ENCODE results near the gene MRPL44. TPM values are rescaled to one million over a fixed set of nuclear protein-coding genes. Genes with fewer than 3 reads are reported as not detected.
A peak's percentile ranks its signal among the peaks of the same experiment; 100 is the strongest.

The MRPL44 gene
- polyA plus RNA-seq (2013, experiment 1 of 2): 49.3 TPM
- 49.4 TPM for polyA plus RNA-seq (2013, experiment 2 of 2)

DNA sequence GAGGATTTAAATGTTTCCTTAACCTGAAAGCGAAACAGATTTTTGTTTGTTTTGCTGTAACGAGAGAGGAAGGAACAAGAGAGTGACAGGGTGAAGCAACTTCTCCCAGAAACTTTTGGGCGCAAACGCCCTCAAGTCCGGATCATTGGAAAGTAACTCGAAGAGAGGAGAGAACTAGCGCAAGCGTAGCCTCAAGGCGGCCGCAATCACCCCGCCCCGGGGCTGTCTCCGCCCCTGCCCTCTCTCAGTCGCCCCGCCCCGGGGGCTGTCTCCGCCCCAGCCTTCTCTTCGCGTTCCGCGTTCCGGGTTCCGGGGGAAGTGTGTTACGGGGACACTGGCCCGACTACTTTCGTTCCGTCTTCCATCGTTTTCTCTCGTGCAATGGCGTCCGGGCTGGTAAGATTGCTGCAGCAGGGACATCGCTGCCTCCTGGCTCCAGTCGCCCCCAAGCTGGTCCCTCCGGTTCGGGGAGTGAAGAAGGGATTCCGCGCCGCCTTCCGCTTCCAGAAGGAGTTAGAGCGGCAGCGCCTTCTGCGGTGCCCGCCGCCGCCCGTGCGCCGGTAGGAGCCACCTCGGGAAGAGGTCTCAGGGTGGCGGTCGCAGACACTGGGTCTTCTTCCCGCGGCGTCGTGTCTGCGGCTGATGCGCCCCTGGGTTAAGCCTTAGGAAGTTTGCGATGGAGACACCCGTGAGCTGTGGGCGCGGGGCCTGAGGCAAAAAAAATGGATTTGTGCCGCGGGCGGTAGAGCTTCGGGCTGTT lies at the start of gene MRPL44:
Gene MRPL44, plus strand, starts transcription at position 372 of the 760 bp plus-strand sequence. Its CDS starts 10 bp downstream, at position 382.
- peaks cover 4% of the 10 kb centered on the region for H3K4me1 ChIP-seq (ENCODE audit: control insufficient read depth, low read depth, low read length)

GRCh38 chr2:223908304-223908998 lies 48.8 kb upstream of the MRPL44 start:
- no peak overlapping the region for H2BK120ac ChIP-seq (ENCODE audit: low read depth, low read length)
- no peaks in the 10 kb centered on the region for H3K27me3 ChIP-seq (ENCODE audit: insufficient read depth, low read length, poor library complexity)
- no CpG with 5 or more reads among the region's 8 CpGs for WGBS (ENCODE audit: extremely low coverage, insufficient coverage, low lambda C conversion rate)
- no peak overlapping the region for H3K27ac ChIP-seq (ENCODE audit: low read depth, low read length)
- H3K4me3 ChIP-seq (ENCODE audit: low read length): no peak overlapping the region
- no peaks in the 10 kb centered on the region for H3K36me3 ChIP-seq (ENCODE audit: control insufficient read depth, insufficient read depth, low read length)
- no peak for DNase-seq
- H2BK5ac ChIP-seq (ENCODE audit: low read length): no peak overlapping the region
- no peak overlapping the region for H2AK5ac ChIP-seq (ENCODE audit: low read length)
- no peaks in the 10 kb centered on the region for H3K79me2 ChIP-seq (ENCODE audit: control insufficient read depth, insufficient read depth, low read length)
- H4K5ac ChIP-seq (ENCODE audit: low read length): no peak overlapping the region
- H3K23ac ChIP-seq (ENCODE audit: low read length): no peak overlapping the region
- no peak overlapping the region for H3K4me2 ChIP-seq (ENCODE audit: low read length)
- no peaks in the 10 kb centered on the region for H3K4me1 ChIP-seq (ENCODE audit: control insufficient read depth, low read depth, low read length)
- H3K18ac ChIP-seq (ENCODE audit: low read length): no peak overlapping the region
- no peak overlapping the region for H2BK15ac ChIP-seq (replicated peaks; ENCODE audit: low read depth)
- peaks cover 8% of the 10 kb centered on the region for H3K79me1 ChIP-seq (ENCODE audit: low read length)
- H3K4ac ChIP-seq (ENCODE audit: low read depth, low read length): no peak overlapping the region
- no peak overlapping the region for H3K56ac ChIP-seq (ENCODE audit: low read length)
- no peak overlapping the region for H4K8ac ChIP-seq (ENCODE audit: low read depth, low read length)
- H3K9ac ChIP-seq (ENCODE audit: low read length): no peak overlapping the region

More for the DNA sequence above, at the start of gene MRPL44:
- Histone ChIP-seq H2AK5ac (ENCODE audit: low read length) (no peak within 1 kb of the TSS), H2BK15ac (replicated peaks; ENCODE audit: low read depth) (peak within 1 kb of the TSS; percentile 57), H2BK5ac (ENCODE audit: low read length) (no peak within 1 kb of the TSS), H4K8ac (ENCODE audit: low read depth, low read length) (no peak within 1 kb of the TSS), H3K79me1 (ENCODE audit: low read length) (peaks cover 1% of the 10 kb centered on the region), H3K79me2 (ENCODE audit: control insufficient read depth, insufficient read depth, low read length) (peaks cover 35% of the 10 kb centered on the region), H3K56ac (ENCODE audit: low read length) (peak within 1 kb of the TSS; percentile 92), H3K4me2 (ENCODE audit: low read length) (peak within 1 kb of the TSS; percentile 59), H3K27me3 (ENCODE audit: insufficient read depth, low read length, poor library complexity) (no peaks in the 10 kb centered on the region), H3K4ac (ENCODE audit: low read depth, low read length) (peak within 1 kb of the TSS; percentile 73), H3K27ac (ENCODE audit: low read depth, low read length) (no peak within 1 kb of the TSS), H3K9ac (ENCODE audit: low read length) (peak within 1 kb of the TSS; percentile 89), H3K23ac (ENCODE audit: low read length) (no peak within 1 kb of the TSS), H4K5ac (ENCODE audit: low read length) (no peak within 1 kb of the TSS), H3K4me3 (ENCODE audit: low read length) (peak within 1 kb of the TSS; percentile 93), H2BK120ac (ENCODE audit: low read depth, low read length) (no peak within 1 kb of the TSS), H3K36me3 (ENCODE audit: control insufficient read depth, insufficient read depth, low read length) (peaks cover 2% of the 10 kb centered on the region), H3K18ac (ENCODE audit: low read length) (peak within 1 kb of the TSS; percentile 62)
- DNase-seq: peak; percentile 96
- no CpG with 5 or more reads among the region's 65 CpGs for WGBS (ENCODE audit: extremely low coverage, insufficient coverage, low lambda C conversion rate)

DNA sequence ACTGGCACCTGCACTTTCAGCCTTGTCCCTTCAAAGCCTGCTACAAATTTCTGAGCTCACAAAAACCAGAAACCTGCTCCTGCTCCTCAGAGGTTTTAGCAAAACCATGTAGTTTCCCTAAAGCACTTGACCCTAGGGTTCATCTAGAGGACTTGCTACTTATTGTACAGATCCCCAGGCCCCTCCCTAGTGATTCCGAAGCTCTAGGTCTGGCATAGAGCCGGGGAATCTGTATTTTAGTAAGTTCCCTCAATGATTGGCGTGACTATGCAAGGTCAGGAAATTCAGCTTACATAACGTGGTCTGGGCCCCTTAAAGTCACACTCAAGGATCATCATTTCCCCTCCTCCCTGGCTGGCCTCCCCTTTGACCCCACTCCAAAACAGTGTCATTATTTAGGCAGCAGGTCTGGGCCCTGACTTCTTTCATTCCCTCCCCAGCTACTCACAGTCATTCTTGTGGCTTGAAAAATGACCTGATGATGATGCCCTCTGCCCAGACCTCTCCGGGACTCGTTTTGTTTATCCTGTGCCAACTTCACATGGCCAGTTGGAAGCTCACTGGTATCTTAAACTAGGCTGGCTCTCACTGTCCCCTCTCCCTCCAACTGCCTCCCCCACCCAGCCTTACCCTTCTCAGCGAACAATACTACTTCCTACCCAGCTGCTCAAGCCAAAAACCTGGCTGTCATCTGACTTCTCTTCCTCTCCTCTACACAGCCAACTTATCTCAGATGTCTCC lies 48.1 kb upstream of the MRPL44 start:
- peak overlapping the region; percentile 25 for H3K56ac ChIP-seq (ENCODE audit: low read length)
- H3K4me2 ChIP-seq (ENCODE audit: low read length): no peak overlapping the region
- H3K4me1 ChIP-seq (ENCODE audit: control insufficient read depth, low read depth, low read length): no peaks in the 10 kb centered on the region
- no peaks in the 10 kb centered on the region for H3K27me3 ChIP-seq (ENCODE audit: insufficient read depth, low read length, poor library complexity)
- H3K36me3 ChIP-seq (ENCODE audit: control insufficient read depth, insufficient read depth, low read length): no peaks in the 10 kb centered on the region
- no peak overlapping the region for H4K8ac ChIP-seq (ENCODE audit: low read depth, low read length)
- no peak overlapping the region for H3K23ac ChIP-seq (ENCODE audit: low read length)
- DNase-seq: no peak
- no peak overlapping the region for H2BK15ac ChIP-seq (replicated peaks; ENCODE audit: low read depth)
- H2BK5ac ChIP-seq (ENCODE audit: low read length): no peak overlapping the region
- no CpG with 5 or more reads among the region's 7 CpGs for WGBS (ENCODE audit: extremely low coverage, insufficient coverage, low lambda C conversion rate)
- no peak overlapping the region for H3K4ac ChIP-seq (ENCODE audit: low read depth, low read length)
- H3K79me1 ChIP-seq (ENCODE audit: low read length): peaks cover 8% of the 10 kb centered on the region
- H2BK120ac ChIP-seq (ENCODE audit: low read depth, low read length): no peak overlapping the region
- H3K27ac ChIP-seq (ENCODE audit: low read depth, low read length): no peak overlapping the region
- no peak overlapping the region for H3K4me3 ChIP-seq (ENCODE audit: low read length)
- H3K79me2 ChIP-seq (ENCODE audit: control insufficient read depth, insufficient read depth, low read length): no peaks in the 10 kb centered on the region
- no peak overlapping the region for H3K18ac ChIP-seq (ENCODE audit: low read length)
- no peak overlapping the region for H4K5ac ChIP-seq (ENCODE audit: low read length)
- no peak overlapping the region for H3K9ac ChIP-seq (ENCODE audit: low read length)
- no peak overlapping the region for H2AK5ac ChIP-seq (ENCODE audit: low read length)

- Histone ChIP-seq H2BK5ac (ENCODE audit: low read length) (no peak overlapping the region), H2BK120ac (ENCODE audit: low read depth, low read length) (no peak overlapping the region), H3K27ac (ENCODE audit: low read depth, low read length) (no peak overlapping the region), H3K9ac (ENCODE audit: low read length) (no peak overlapping the region), H3K79me1 (ENCODE audit: low read length) (peaks cover 11% of the 10 kb centered on the region), H2AK5ac (ENCODE audit: low read length) (no peak overlapping the region), H3K36me3 (ENCODE audit: control insufficient read depth, insufficient read depth, low read length) (no peaks in the 10 kb centered on the region), H3K56ac (ENCODE audit: low read length) (no peak overlapping the region), H3K27me3 (ENCODE audit: insufficient read depth, low read length, poor library complexity) (no peaks in the 10 kb centered on the region), H3K4me2 (ENCODE audit: low read length) (no peak overlapping the region), H3K79me2 (ENCODE audit: control insufficient read depth, insufficient read depth, low read length) (peaks cover 5% of the 10 kb centered on the region), H3K4me1 (ENCODE audit: control insufficient read depth, low read depth, low read length) (no peaks in the 10 kb centered on the region), H4K5ac (ENCODE audit: low read length) (no peak overlapping the region), H3K18ac (ENCODE audit: low read length) (no peak overlapping the region), H2BK15ac (replicated peaks; ENCODE audit: low read depth) (no peak overlapping the region), H4K8ac (ENCODE audit: low read depth, low read length) (no peak overlapping the region), H3K23ac (ENCODE audit: low read length) (no peak overlapping the region), H3K4me3 (ENCODE audit: low read length) (no peak overlapping the region), H3K4ac (ENCODE audit: low read depth, low read length) (no peak overlapping the region)
- DNase-seq: no peak
These were observed 42.9 kb upstream of the MRPL44 start for GRCh38 chr2:223914324-223914723.

GRCh38 chr2:223915071-223915470 lies 42.2 kb upstream of the MRPL44 start:
- no peak overlapping the region for H3K9ac ChIP-seq (ENCODE audit: low read length)
- no peaks in the 10 kb centered on the region for H3K36me3 ChIP-seq (ENCODE audit: control insufficient read depth, insufficient read depth, low read length)
- peaks cover 10% of the 10 kb centered on the region for H3K79me2 ChIP-seq (ENCODE audit: control insufficient read depth, insufficient read depth, low read length)
- no peak overlapping the region for H3K4me2 ChIP-seq (ENCODE audit: low read length)
- H3K4me1 ChIP-seq (ENCODE audit: control insufficient read depth, low read depth, low read length): no peaks in the 10 kb centered on the region
- H4K5ac ChIP-seq (ENCODE audit: low read length): no peak overlapping the region
- no peaks in the 10 kb centered on the region for H3K27me3 ChIP-seq (ENCODE audit: insufficient read depth, low read length, poor library complexity)
- no peak overlapping the region for H3K4me3 ChIP-seq (ENCODE audit: low read length)
- H2BK5ac ChIP-seq (ENCODE audit: low read length): no peak overlapping the region
- H4K8ac ChIP-seq (ENCODE audit: low read depth, low read length): no peak overlapping the region
- H3K56ac ChIP-seq (ENCODE audit: low read length): no peak overlapping the region
- DNase-seq: no peak
- no peak overlapping the region for H3K18ac ChIP-seq (ENCODE audit: low read length)
- H3K23ac ChIP-seq (ENCODE audit: low read length): no peak overlapping the region
- peaks cover 11% of the 10 kb centered on the region for H3K79me1 ChIP-seq (ENCODE audit: low read length)
- no peak overlapping the region for H2AK5ac ChIP-seq (ENCODE audit: low read length)
- no peak overlapping the region for H2BK15ac ChIP-seq (replicated peaks; ENCODE audit: low read depth)
- no peak overlapping the region for H3K27ac ChIP-seq (ENCODE audit: low read depth, low read length)
- no peak overlapping the region for H3K4ac ChIP-seq (ENCODE audit: low read depth, low read length)
- whole genome bisulfite sequencing (ENCODE audit: extremely low coverage, insufficient coverage, low lambda C conversion rate): no CpG with 5 or more reads among the region's 3 CpGs
- H2BK120ac ChIP-seq (ENCODE audit: low read depth, low read length): no peak overlapping the region
